ENCODE results near the gene PPP1R37. TPM values are rescaled to one million over a fixed set of nuclear protein-coding genes. Genes with fewer than 3 reads are reported as not detected.

Gene PPP1R37
- polyA plus RNA-seq, 1 donor from 2014 or later = 53.7 TPM

GRCh38 chr19:45172611-45173208 is 79.7 kb downstream of the PPP1R37 start:
- H3K4me2 ChIP-seq (ENCODE audit: low read length) = no peak overlapping the region
- H4K20me1 ChIP-seq (ENCODE audit: insufficient read depth) = no peaks in the 10 kb centered on the region
- no peaks in the 10 kb centered on the region for H3K27me3 ChIP-seq (ENCODE audit: insufficient read depth, low read depth, low read length)
- no peak overlapping the region for H2AFZ ChIP-seq (ENCODE audit: low read depth, low read length)
- no peaks in the 10 kb centered on the region for H3K9me2 ChIP-seq (ENCODE audit: insufficient read depth, low read length)
- H3K4me3 ChIP-seq (ENCODE audit: low read length) = no peak overlapping the region
- H3K9me3 ChIP-seq (ENCODE audit: low read length) = no peaks in the 10 kb centered on the region
- H3F3A ChIP-seq (ENCODE audit: insufficient read depth, low read length, poor library complexity, severe bottlenecking) = no peaks in the 10 kb centered on the region
- H3K79me2 ChIP-seq (replicated peaks; ENCODE audit: insufficient read depth, low read length) = no peaks in the 10 kb centered on the region
- H3K36me3 ChIP-seq (ENCODE audit: insufficient read depth, low read length) = no peaks in the 10 kb centered on the region
- TF ChIP-seq EP300 (conservative IDR thresholded peaks at IDR 0.05; ENCODE audit: poor library complexity, severe bottlenecking) (no peak), REST (IDR thresholded peaks at IDR 0.05; ENCODE audit: borderline replicate concordance) (no peak), RAD21 (conservative IDR thresholded peaks at IDR 0.05) (no peak), EZH2 (IDR thresholded peaks at IDR 0.05; ENCODE audit: borderline replicate concordance, insufficient read depth, low read length, poor library complexity, severe bottlenecking) (no peak), TAF1 (IDR thresholded peaks at IDR 0.05; ENCODE audit: low read depth) (no peak), POLR2AphosphoS5 (IDR thresholded peaks at IDR 0.05) (no peak), SMC3 (conservative IDR thresholded peaks at IDR 0.05; ENCODE audit: poor library complexity) (no peak), CTCF (IDR thresholded peaks at IDR 0.05; ENCODE audit: poor library complexity, severe bottlenecking) (no peak), MXI1 (conservative IDR thresholded peaks at IDR 0.05; ENCODE audit: poor library complexity, severe bottlenecking) (no peak)
- H3K9ac ChIP-seq (ENCODE audit: low read length) = no peak overlapping the region
- H3K27ac ChIP-seq (ENCODE audit: low read length) = no peak overlapping the region

- no peak overlapping the region for H3K27ac ChIP-seq (ENCODE audit: low read length)
- no peaks in the 10 kb centered on the region for H3F3A ChIP-seq (ENCODE audit: insufficient read depth, low read length, poor library complexity, severe bottlenecking)
- no peaks in the 10 kb centered on the region for H3K9me2 ChIP-seq (ENCODE audit: insufficient read depth, low read length)
- no peaks in the 10 kb centered on the region for H3K9me3 ChIP-seq (ENCODE audit: low read length)
- no peak overlapping the region for H2AFZ ChIP-seq (ENCODE audit: low read depth, low read length)
- no peaks in the 10 kb centered on the region for H3K79me2 ChIP-seq (replicated peaks; ENCODE audit: insufficient read depth, low read length)
- no peak overlapping the region for H3K4me2 ChIP-seq (ENCODE audit: low read length)
- no peaks in the 10 kb centered on the region for H4K20me1 ChIP-seq (ENCODE audit: insufficient read depth)
- H3K9ac ChIP-seq (ENCODE audit: low read length) = no peak overlapping the region
- no peak overlapping the region for H3K4me3 ChIP-seq (ENCODE audit: low read length)
- TF ChIP-seq TAF1 (IDR thresholded peaks at IDR 0.05; ENCODE audit: low read depth) (no peak), EP300 (conservative IDR thresholded peaks at IDR 0.05; ENCODE audit: poor library complexity, severe bottlenecking) (no peak), EZH2 (IDR thresholded peaks at IDR 0.05; ENCODE audit: borderline replicate concordance, insufficient read depth, low read length, poor library complexity, severe bottlenecking) (no peak), POLR2AphosphoS5 (IDR thresholded peaks at IDR 0.05) (no peak), MXI1 (conservative IDR thresholded peaks at IDR 0.05; ENCODE audit: poor library complexity, severe bottlenecking) (no peak), CTCF (IDR thresholded peaks at IDR 0.05; ENCODE audit: poor library complexity, severe bottlenecking) (no peak), REST (IDR thresholded peaks at IDR 0.05; ENCODE audit: borderline replicate concordance) (no peak), RAD21 (conservative IDR thresholded peaks at IDR 0.05) (no peak), SMC3 (conservative IDR thresholded peaks at IDR 0.05; ENCODE audit: poor library complexity) (no peak)
- no peaks in the 10 kb centered on the region for H3K27me3 ChIP-seq (ENCODE audit: insufficient read depth, low read depth, low read length)
- H3K36me3 ChIP-seq (ENCODE audit: insufficient read depth, low read length) = no peaks in the 10 kb centered on the region
Measured at GRCh38 chr19:45173816-45174215, 80.8 kb downstream of the PPP1R37 start.
